GM08714 (cell line): Measurements from ENCODE around the gene ASTN2.

Source experiments
- H3K4me3 ChIP-seq: fragments of 200-500 bp; sonication (Bioruptor generic); 2 replicates; pipeline ENCODE4 v1.5.1; 2014; ENCODE audit warnings: mild to moderate bottlenecking, low read length, inconsistent platforms
- ZNF274 ChIP-seq: IDR thresholded peaks from 2 replicates; pipeline ENCODE4 v1.6.1; 2012; ENCODE audit warnings: mild to moderate bottlenecking, low read depth, low read length

ASTN2 gene

GRCh38 chr9:116451500-116452115, 963.2 kb downstream of the ASTN2 start:
- H3K4me3 ChIP-seq, result no peak overlapping the region
- no peak for TF ChIP-seq ZNF274

GRCh38 chr9:116450378-116451139, 964.3 kb downstream of the ASTN2 start:
- no peak overlapping the region for H3K4me3 ChIP-seq
- no peak for TF ChIP-seq ZNF274

- no peak overlapping the region for H3K4me3 ChIP-seq
- TF ChIP-seq ZNF274, result no peak
Measured at GRCh38 chr9:116449949-116450348, 964.9 kb downstream of the ASTN2 start.

- no peak for TF ChIP-seq ZNF274
- H3K4me3 ChIP-seq, result no peak overlapping the region
Measured at GRCh38 chr9:116448431-116448830, 966.4 kb downstream of the ASTN2 start.

DNA sequence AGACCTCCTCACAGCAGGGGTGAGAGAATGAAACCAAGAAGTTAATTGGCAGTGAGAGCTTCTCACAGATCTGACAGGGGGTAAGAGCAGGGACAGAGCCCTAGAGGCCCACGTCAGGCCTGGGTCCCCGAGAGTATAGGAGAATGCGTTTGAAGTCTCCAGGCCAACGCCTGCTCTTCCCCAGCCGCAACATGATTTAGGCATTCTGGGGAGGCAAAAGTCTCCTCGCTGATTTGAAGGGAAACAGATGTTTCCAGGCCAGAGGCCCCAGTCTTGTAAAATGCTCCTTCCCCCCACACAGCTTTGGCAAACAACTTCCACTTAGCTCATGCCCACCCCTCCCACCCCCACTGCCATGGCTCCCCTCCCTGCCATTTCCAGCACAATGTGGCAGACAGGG, 966.9 kb downstream of the ASTN2 start:
- no peak overlapping the region for H3K4me3 ChIP-seq
- TF ChIP-seq ZNF274, result no peak

GRCh38 chr9:116442528-116442927, 972.3 kb downstream of the ASTN2 start:
- TF ChIP-seq ZNF274, result no peak
- no peak overlapping the region for H3K4me3 ChIP-seq

- H3K4me3 ChIP-seq, result no peak overlapping the region
- TF ChIP-seq ZNF274, result no peak
Measured at GRCh38 chr9:116437411-116438370, 977.2 kb downstream of the ASTN2 start.

DNA sequence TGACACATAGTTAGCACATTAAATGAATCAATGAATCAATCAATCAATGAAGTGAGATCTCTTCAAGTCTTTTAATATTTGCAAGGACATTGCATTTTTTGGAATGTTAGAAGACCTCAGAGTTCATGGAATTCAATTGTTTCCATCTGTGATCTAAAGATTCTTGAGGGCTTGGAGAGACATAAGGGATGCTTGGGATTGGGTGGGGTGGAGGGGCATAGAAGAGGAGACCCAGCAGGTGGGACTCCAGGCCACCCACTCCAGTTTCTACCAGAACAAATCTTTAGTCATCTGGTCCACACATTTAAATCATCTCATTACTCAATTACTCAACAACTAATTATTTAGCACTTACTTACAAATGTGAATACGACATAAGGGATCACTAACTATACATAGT, 978.7 kb downstream of the ASTN2 start:
- no peak overlapping the region for H3K4me3 ChIP-seq
- TF ChIP-seq ZNF274, result no peak

GRCh38 chr9:116435706-116436105, 979.2 kb downstream of the ASTN2 start:
- TF ChIP-seq ZNF274, result no peak

GRCh38 chr9:116434314-116434713, 980.5 kb downstream of the ASTN2 start:
- H3K4me3 ChIP-seq, result no peak overlapping the region
- TF ChIP-seq ZNF274, result no peak

More at GRCh38 chr9:116435706-116436105, 979.2 kb downstream of the ASTN2 start:
- no peak overlapping the region for H3K4me3 ChIP-seq

DNA sequence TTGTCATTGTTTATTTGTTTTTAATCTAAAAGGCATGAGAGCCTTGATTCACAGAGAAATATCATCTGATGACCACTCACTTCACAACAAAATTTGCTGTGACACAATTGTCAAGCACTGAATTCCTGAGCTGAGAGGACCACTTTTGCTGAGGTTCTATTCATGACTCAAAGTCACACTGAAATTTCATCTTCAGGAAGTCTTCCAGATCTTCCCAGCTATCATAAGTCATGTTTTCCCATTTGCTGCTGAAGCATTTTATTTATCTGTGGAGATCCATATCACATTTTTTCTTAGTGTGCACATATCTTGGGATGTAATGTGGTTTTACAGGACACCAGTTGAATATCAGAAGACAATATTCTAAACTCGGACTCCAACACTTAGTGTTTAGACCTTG, 982.8 kb downstream of the ASTN2 start:
- no peak for TF ChIP-seq ZNF274
- H3K4me3 ChIP-seq, result no peak overlapping the region

GRCh38 chr9:116430849-116431248, 984.0 kb downstream of the ASTN2 start:
- TF ChIP-seq ZNF274, result no peak
- no peak overlapping the region for H3K4me3 ChIP-seq

DNA sequence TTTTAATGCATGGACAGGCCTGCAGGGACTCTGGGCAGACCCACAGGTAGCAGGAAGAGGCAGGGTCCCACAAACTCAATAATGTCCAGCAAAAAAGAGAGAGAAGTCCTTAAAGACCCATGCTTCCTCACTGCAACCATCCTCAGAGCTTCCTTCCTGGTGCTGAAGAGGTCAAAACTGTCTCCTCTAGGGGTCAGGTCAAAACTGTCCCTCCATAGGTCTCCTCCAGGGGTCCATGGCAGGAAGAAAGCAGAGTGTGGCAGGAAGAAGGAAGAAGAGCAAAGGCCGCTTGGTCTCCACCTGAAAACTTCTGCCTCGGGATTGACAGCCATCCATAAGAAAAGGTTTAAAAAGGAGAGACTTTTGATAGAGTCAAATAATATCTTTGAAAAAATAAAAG, 989.6 kb downstream of the ASTN2 start:
- H3K4me3 ChIP-seq, result no peak overlapping the region
- no peak for TF ChIP-seq ZNF274

- TF ChIP-seq ZNF274, result no peak
- H3K4me3 ChIP-seq, result no peak overlapping the region
Measured at GRCh38 chr9:116423149-116423548, 991.7 kb downstream of the ASTN2 start.
